ENCODE results near the gene TBPL2.

Gene TBPL2

DNA sequence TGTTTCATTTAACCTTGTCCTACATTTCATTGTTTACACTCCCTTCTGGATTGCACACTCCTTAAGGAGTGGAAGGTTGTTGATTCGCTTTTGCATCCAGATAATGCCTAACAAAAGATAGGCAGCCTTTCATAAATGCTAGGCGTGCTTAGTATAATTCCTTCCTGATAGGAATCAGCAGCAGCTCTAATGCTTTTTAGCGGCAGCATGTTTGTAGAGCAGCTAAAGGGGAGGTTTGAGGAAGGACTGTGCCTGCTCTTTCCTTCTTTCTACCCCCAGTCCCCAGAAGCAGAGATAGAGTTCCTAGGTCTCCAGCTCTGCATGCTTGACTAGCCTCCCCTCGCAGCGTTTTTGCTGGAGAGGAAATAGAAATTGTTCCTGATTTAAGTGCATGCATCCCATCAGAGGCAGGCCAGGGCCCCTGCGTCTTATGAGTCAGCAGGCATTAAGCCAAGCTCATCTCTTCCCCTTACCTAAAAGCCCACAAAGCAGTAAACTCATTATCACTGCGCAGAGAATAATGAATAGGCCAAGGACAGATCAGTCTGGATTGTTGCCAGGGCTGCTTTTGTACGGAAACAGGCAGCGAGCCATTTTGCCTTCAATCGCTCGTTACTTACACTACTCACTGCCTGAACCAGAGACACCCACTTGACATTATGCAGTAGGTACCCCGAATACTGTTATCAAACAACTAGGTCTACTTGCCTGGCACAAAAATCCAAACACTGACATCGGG is 14.0 kb upstream of the TBPL2 start:
- Mint-ChIP-seq H3K27ac (peak overlapping the region; percentile 66), H3K4me1 (peaks cover 18% of the 10 kb centered on the region), H3K36me3 (ENCODE audit: low read depth) (no peaks in the 10 kb centered on the region), H3K9me3 (peaks cover 19% of the 10 kb centered on the region), H3K27me3 (ENCODE audit: low read depth, poor library complexity) (no peaks in the 10 kb centered on the region), H3K4me3 (no peak overlapping the region)
- TF ChIP-seq, protein P1, sequence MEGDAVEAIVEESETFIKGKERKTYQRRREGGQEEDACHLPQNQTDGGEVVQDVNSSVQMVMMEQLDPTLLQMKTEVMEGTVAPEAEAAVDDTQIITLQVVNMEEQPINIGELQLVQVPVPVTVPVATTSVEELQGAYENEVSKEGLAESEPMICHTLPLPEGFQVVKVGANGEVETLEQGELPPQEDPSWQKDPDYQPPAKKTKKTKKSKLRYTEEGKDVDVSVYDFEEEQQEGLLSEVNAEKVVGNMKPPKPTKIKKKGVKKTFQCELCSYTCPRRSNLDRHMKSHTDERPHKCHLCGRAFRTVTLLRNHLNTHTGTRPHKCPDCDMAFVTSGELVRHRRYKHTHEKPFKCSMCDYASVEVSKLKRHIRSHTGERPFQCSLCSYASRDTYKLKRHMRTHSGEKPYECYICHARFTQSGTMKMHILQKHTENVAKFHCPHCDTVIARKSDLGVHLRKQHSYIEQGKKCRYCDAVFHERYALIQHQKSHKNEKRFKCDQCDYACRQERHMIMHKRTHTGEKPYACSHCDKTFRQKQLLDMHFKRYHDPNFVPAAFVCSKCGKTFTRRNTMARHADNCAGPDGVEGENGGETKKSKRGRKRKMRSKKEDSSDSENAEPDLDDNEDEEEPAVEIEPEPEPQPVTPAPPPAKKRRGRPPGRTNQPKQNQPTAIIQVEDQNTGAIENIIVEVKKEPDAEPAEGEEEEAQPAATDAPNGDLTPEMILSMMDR (IDR thresholded peaks at IDR 0.05): no peak
- DNase-seq: no peak

DNA sequence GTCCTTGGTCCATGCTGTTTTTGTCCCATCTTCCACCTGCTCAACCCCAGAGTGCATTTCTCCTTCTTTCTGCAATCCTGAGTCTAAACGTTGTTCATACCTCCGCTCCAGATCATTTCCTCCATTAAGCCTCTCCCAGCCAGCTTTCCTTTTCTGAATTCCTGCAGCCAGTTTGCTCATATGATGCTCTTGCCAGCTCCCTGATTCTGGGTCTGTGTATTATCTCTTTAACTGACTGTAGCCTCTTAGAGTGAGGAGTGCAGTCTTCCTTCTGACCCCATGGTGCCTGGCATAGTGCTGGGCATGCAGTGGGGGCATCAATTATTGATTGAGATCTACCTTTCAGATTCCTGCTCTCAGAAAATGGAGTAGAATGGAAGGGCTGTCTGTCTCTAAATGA is 11.5 kb upstream of the TBPL2 start:
- Mint-ChIP-seq H3K9me3 (peaks cover 12% of the 10 kb centered on the region), H3K4me3 (no peak overlapping the region), H3K36me3 (ENCODE audit: low read depth) (no peaks in the 10 kb centered on the region), H3K27me3 (ENCODE audit: low read depth, poor library complexity) (no peaks in the 10 kb centered on the region), H3K27ac (no peak overlapping the region), H3K4me1 (peaks cover 22% of the 10 kb centered on the region)
- TF ChIP-seq, protein P1 (IDR thresholded peaks at IDR 0.05): no peak
- no peak for DNase-seq

DNA sequence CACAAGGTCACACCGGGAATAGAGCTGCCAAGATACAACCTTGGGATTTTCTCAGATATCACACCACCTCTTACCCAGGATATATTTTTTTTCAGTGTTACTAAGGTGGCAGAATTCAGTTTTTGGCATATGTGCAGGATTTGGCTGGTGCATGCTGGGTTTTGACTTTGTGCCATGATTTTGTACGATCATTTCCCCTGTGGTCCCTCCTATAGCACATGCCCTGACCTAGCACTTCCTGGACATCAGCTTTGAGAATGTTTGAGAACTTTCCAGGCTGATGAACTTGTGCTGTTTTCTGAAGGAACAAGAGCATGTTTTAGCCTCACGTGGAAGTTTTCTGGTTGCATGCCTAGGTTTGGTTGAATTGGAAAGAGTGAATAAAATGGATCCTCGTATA is 11.0 kb upstream of the TBPL2 start:
- Mint-ChIP-seq H3K4me1 (peaks cover 28% of the 10 kb centered on the region), H3K9me3 (peaks cover 7% of the 10 kb centered on the region), H3K4me3 (no peak overlapping the region), H3K27me3 (ENCODE audit: low read depth, poor library complexity) (no peaks in the 10 kb centered on the region), H3K36me3 (ENCODE audit: low read depth) (no peaks in the 10 kb centered on the region), H3K27ac (no peak overlapping the region)
- DNase-seq: no peak
- TF ChIP-seq, protein P1 (IDR thresholded peaks at IDR 0.05): no peak

DNA sequence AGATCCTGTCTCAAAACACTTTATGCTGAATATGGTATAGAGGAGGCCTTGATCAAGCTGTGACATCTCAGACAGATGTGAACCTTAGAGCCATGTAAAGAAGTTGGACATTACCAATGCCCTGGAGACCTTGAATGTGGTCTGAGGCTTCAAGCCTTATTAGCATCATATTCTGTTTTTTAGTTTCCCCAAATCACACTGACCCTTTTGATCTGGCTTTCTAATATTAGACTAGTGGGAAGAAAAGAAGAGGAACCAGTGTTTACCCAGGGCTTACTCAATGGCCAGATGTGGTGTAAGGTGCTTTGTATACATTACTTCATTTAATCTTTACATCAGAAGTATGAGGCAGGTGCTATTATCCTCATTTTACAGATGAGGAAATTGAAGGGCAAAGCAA is 10.6 kb upstream of the TBPL2 start:
- no peak overlapping the region for H3K4me3 Mint-ChIP-seq
- peaks cover 7% of the 10 kb centered on the region for H3K9me3 Mint-ChIP-seq
- TF ChIP-seq, protein P1 (IDR thresholded peaks at IDR 0.05): no peak
- H3K27ac Mint-ChIP-seq: no peak overlapping the region
- DNase-seq: no peak
- H3K4me1 Mint-ChIP-seq: peaks cover 32% of the 10 kb centered on the region
- no peaks in the 10 kb centered on the region for H3K27me3 Mint-ChIP-seq (ENCODE audit: low read depth, poor library complexity)
- no peaks in the 10 kb centered on the region for H3K36me3 Mint-ChIP-seq (ENCODE audit: low read depth)

DNA sequence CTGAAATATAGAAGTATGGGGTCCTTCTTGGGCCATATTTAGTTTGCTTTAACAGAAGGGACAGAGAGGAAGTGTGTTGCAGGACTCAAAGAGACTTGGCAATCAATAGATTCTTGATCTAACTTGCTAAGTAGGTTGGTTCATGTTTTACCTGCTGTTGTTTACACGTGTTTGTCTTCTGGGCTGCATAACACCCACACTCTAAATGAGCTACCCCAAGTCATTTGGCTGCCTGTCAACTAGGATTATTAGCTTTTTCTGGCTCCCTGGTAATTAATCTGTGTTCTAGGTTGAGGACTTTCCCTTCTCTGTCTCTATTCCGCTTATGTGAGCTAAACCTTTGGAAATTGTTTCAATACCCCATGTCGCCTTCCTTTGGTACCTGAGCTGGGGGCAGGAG is 10.1 kb upstream of the TBPL2 start:
- Mint-ChIP-seq H3K27ac (no peak overlapping the region), H3K4me1 (peaks cover 33% of the 10 kb centered on the region), H3K27me3 (ENCODE audit: low read depth, poor library complexity) (no peaks in the 10 kb centered on the region), H3K4me3 (no peak overlapping the region), H3K36me3 (ENCODE audit: low read depth) (no peaks in the 10 kb centered on the region), H3K9me3 (peaks cover 7% of the 10 kb centered on the region)
- TF ChIP-seq, protein P1 (IDR thresholded peaks at IDR 0.05): no peak
- no peak for DNase-seq

DNA sequence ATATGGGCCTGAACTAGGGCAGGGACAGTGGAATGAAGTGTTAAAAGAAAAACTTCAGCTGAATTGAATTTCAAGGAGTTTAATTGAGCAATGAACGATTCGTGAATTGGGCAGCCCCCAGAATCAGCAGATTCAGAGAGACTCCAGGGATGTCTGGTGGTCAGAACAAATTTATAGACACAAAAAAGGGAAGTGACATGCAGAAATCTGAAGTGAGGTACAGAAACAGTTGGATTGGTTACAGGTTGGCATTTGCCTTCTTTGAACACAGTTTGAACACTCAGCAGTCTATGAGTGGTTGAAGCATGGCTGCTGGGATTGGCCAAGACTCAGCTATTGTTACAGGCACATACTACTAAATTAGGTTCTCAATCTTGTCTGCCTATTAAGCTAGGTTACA is 9.7 kb upstream of the TBPL2 start:
- DNase-seq: no peak
- TF ChIP-seq, protein P1 (IDR thresholded peaks at IDR 0.05): no peak
- Mint-ChIP-seq H3K9me3 (peaks cover 4% of the 10 kb centered on the region), H3K4me1 (peaks cover 30% of the 10 kb centered on the region), H3K27me3 (ENCODE audit: low read depth, poor library complexity) (no peaks in the 10 kb centered on the region), H3K36me3 (ENCODE audit: low read depth) (no peaks in the 10 kb centered on the region), H3K27ac (no peak overlapping the region), H3K4me3 (no peak overlapping the region)

All from nephron progenitor cell (in vitro differentiated cells).